NCI-H1105 treated with DMSO at 0.1 percent for 48 hours (cell line): Measurements from ENCODE around the gene ARHGEF17.

Experiments
- DNase-seq: peaks from one replicate; lab custom pipeline; 2025; lab: John Stamatoyannopoulos, UW

The ARHGEF17 gene

GRCh38 chr11:73293356-73293936, 14.6 kb upstream of the ARHGEF17 start:
- no peak for DNase-seq

GRCh38 chr11:73294604-73295003, 13.5 kb upstream of the ARHGEF17 start:
- no peak for DNase-seq

GRCh38 chr11:73295241-73295995, 12.7 kb upstream of the ARHGEF17 start:
- peak; percentile 17 for DNase-seq

- DNase-seq, result no peak
These were observed 12.1 kb upstream of the ARHGEF17 start for GRCh38 chr11:73295996-73296318.

- no peak for DNase-seq
These were observed 11.4 kb upstream of the ARHGEF17 start for GRCh38 chr11:73296501-73297230.

- DNase-seq, result no peak
These were observed 10.9 kb upstream of the ARHGEF17 start for GRCh38 chr11:73297231-73297590.

GRCh38 chr11:73297702-73298101, 10.4 kb upstream of the ARHGEF17 start:
- DNase-seq, result no peak

- DNase-seq, result no peak
These were observed 9.8 kb upstream of the ARHGEF17 start for GRCh38 chr11:73298233-73298632.

- DNase-seq, result no peak
These were observed 8.3 kb upstream of the ARHGEF17 start for GRCh38 chr11:73299751-73300150.

GRCh38 chr11:73306069-73306841, 1.8 kb upstream of the ARHGEF17 start:
- DNase-seq, result no peak

GRCh38 chr11:73306977-73307322, 1.1 kb upstream of the ARHGEF17 start:
- no peak for DNase-seq

- peak; percentile 99 for DNase-seq
These were observed 613 bp upstream of the ARHGEF17 start for GRCh38 chr11:73307323-73308002.

- no peak for DNase-seq
These were observed 1.2 kb downstream of the ARHGEF17 start for GRCh38 chr11:73308961-73309919.

- DNase-seq, result no peak
These were observed 2.0 kb downstream of the ARHGEF17 start for GRCh38 chr11:73310076-73310475.

GRCh38 chr11:73310661-73311393, 2.8 kb downstream of the ARHGEF17 start:
- no peak for DNase-seq

GRCh38 chr11:73311394-73311869, 3.4 kb downstream of the ARHGEF17 start:
- DNase-seq, result no peak

- no peak for DNase-seq
These were observed 4.0 kb downstream of the ARHGEF17 start for GRCh38 chr11:73312036-73312435.

- no peak for DNase-seq
These were observed 4.8 kb downstream of the ARHGEF17 start for GRCh38 chr11:73312851-73313327.

- no peak for DNase-seq
These were observed 5.6 kb downstream of the ARHGEF17 start for GRCh38 chr11:73313652-73314051.
